GM21723 (cell line): Measurements from ENCODE around the gene SCPEP1.

Experiments
- ATAC-seq: cut with Tn5 transposase; IDR thresholded peaks from one replicate; pipeline ENCODE4 v1.9.1; 2021; ENCODE audit warnings: mild to moderate bottlenecking, moderate library complexity; ENCODE audit not compliant: unreplicated experiment

The SCPEP1 gene

DNA sequence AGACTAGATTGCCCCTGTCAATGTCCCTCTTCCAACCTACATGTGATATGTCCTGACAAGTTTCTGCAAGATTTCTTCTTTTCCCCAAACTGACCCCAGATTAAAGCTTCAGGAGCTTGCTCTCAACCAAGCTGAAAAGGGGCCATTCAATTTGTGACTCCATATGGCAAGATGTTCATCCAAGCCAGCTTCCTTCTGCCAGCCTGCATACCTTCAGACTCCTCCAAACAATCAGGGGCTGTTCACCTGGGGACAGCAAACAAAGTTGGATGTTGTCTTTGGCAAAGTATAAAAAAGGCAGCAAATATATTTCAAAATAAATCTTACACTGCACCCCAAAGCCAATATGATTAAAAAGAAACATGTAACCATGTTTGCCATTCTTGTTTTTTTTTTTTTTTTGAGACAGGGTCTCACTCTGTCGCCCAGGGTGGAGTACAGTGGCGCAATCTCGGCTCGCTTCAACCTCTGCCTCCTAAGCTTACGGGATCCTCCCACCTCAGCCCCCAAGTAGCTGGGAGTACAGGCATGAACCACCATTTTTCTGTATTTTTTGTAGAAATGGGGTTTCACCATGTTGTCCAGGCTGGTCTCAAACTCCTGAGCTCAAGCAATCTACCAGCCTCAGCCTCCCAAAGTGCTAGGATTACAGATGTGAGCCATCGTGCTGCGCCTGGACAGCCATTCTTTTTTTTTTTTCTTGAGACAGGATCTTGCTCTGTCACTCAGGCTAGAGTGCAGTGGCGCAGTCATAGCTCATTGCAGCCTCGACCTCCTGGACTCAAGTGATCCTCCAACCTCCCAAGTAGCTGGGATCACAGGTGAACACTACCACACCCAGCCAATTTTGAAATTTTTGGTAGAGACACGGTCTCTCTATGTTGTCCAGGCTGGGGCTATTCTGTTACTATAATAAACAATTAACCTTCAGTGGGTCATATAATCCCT lies 57.1 kb downstream of the SCPEP1 start:
- ATAC-seq = no peak

DNA sequence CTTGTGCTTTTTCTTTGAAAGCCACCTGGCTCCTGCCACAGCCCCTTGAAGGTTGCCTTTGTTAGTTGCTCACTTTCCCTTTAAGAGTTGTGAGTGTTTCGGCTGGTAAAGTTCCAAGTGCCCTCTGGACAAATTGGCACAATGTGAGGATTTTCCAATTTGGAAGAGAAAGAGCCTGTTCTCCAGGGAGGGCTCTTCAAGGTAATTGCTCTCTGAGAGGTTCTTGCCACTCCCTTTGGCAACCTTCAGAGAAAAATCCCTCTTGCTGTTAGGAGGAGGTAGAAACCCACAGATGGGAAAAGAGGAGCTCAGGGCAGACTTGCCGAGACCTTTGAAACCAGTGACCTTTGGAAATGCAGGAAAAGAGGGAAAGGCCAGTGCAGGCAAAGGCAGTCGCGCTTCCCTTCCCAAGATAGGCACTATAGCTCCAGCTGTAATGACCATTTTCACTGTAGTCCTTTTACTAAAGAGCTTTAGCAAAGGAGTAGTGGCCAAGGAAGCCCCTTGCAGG lies 58.1 kb downstream of the SCPEP1 start:
- ATAC-seq = no peak

DNA sequence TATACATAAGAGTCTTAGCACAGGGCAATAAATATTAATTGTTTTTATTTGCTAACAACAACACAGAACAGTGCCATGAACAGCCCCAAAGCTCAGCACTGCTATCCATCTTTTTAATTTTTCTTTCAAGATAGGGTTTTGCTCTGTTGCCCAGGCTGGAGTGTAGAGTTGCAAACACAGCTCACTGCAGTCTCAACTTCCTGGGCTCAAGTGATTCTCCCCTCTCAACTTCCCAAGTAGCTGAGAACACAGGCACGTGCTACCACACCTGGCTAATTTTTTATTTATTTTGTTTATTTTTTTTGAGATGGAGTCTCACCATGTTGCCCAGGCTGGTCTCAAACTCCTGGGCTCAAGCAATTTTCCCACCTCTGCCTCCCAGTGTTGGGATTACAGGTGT lies 59.5 kb downstream of the SCPEP1 start:
- ATAC-seq = no peak

DNA sequence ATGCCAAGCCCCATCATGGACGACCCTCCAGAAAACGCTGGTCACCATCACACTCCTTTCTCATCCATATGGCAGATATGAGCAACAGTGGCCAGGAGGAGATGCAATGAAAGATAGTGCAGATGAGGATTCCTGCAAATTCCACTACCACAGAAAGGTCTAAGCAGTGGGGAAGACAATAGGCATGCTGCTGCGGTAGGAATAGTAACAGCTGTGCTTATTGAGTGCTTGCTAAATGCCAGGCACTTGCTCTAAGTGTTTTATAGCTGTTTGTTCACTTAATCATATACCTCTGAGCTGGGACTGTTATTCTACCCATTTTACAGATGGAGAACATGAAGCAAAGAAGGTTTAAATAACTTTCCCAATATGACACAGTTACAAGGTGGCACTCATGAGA lies 60.6 kb downstream of the SCPEP1 start:
- no peak for ATAC-seq

GRCh38 chr17:57040571-57040970 lies 62.6 kb downstream of the SCPEP1 start:
- ATAC-seq = no peak

DNA sequence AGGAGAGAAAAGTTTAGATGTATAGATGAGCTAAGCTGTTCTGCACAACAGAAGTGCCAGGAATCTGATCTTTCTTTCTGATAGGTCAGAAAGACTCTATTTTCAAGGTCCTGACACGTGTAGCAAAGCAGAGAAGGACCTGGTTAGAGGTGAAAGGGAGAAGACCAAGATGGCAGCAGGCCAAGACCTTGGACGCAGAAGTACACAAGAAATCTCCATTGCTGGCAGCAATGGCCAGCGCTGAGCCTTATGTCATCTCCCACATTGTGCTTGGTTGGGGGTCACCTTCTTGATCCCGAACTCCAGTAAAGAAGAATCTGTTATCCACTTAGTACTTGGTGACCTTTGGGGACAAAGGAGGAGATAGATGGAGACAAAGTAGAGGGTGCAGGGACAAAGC lies 65.3 kb downstream of the SCPEP1 start:
- ATAC-seq = no peak

- ATAC-seq = no peak
Measured at GRCh38 chr17:57044976-57045867, 67.3 kb downstream of the SCPEP1 start.

DNA sequence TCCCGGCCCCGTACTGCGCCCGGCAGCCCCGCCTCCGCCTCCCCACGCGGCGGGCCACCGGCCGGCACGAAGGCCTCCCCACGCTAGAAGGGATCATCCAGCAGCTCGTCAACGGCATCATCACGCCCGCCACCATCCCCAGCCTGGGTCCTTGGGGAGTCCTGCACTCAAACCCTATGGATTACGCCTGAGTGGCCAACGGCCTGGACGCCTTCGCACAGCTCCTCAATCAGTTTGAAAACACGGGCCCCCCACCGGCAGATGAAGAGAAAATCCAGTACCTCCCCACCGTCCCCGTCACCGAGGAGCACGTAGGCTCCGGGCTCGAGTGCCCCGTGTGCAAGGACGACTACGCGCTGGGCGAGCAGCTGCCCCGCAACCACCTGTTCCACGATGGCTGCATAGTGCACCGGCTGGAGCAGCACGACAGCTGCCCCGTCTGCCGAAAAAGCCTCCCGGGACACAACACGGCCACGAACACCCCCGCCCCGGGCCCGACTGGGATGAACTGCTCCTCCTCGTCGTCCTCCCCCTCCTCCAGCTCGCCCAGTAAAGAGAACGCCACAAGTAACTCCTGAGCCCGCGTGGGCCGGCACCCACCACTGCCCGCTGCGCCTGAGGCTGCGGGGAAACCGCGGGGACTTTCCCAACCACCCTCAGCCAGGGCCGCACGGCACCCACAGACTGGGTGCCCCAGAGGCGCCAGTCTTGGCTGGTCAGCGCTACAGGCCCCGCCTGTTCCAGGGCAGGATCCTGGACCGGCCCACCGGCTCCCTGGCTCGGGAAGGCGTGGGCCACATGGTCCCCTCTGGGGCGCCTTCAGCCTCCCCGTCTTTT lies 68.2 kb downstream of the SCPEP1 start:
- peak; percentile 85 for ATAC-seq

- ATAC-seq = no peak
Measured at GRCh38 chr17:57046749-57047148, 68.8 kb downstream of the SCPEP1 start.

- no peak for ATAC-seq
Measured at GRCh38 chr17:57048096-57048495, 70.2 kb downstream of the SCPEP1 start.

DNA sequence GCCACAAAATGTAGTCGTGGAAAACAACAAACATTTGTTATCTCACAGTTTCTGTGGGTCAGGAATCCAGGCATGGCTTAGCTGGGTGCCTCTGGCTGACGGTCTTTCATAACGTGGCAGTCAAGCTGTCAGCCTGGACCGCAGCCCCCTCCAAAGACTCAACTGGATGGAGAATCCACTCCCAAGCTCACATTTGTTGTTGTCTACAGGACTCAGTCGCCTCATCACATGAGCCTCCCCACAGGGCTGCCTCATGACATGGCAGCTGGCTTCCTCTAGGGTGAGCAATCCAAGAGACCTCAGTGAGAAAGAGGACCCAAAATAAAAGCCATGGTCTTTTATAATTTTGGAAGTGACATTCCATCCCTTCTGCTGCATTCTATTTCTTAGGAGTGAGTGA lies 72.4 kb downstream of the SCPEP1 start:
- no peak for ATAC-seq

DNA sequence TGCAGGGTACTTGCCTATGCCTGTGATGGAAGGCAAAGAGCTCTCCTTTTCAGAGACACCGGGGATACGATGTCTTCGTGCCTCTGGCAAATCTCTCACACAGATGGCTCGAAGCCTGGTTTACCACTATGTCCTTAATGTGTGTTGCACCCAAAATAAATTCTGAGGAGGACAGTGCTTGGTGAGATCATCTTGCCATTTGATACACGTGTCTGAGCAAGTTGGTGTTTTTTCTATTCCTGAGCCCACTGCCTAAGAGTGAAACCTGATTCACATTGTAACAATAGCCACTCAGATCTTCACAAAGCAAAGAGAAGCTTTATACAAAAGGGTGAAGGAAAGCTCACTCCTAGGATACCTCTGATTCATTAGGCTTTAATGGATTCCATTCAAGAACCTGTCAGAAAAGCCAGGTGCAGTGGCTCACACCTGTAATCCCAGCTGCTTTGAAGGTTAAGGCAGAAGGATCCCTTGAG lies 74.0 kb downstream of the SCPEP1 start:
- no peak for ATAC-seq
